GM23338 (cell line): ENCODE measurements around the gene ALOX15. TPM values are rescaled to one million over a fixed set of nuclear protein-coding genes. Genes with fewer than 3 reads are reported as not detected.

Experiments
- ATAC-seq: fragments of 200-7000 bp; cut with Tn5 transposase; 3 replicates; pipeline ENCODE4 v1.9.1; 2020
- DNase-seq: peaks from one replicate; pipeline ENCODE4 v3.0.0-alpha.2; 2015; ENCODE audit warnings: low spot score
- H2AFZ ChIP-seq: fragments of 200-600 bp; sonication (generic); 2 replicates; pipeline ENCODE4 v1.8.0; 2016; ENCODE audit warnings: antibody characterized with exemption, mild to moderate bottlenecking, moderate library complexity
- H3F3A ChIP-seq: fragments of 200-600 bp; sonication (generic); replicated peaks from 2 replicates; pipeline ENCODE4 v1.8.0; 2017; ENCODE audit warnings: antibody characterized with exemption, mixed run types, low read depth
- H3K27ac ChIP-seq: fragments of 200-600 bp; sonication (generic); 2 replicates; pipeline ENCODE4 v1.6.1; 2016; ENCODE audit warnings: low read depth
- H3K27me3 ChIP-seq: fragments of 200-600 bp; sonication (generic); 2 replicates; pipeline ENCODE4 v1.8.0; 2016; ENCODE audit warnings: mild to moderate bottlenecking, mixed run types, moderate library complexity; ENCODE audit not compliant: insufficient read depth
- H3K36me3 ChIP-seq: fragments of 200-600 bp; sonication (generic); 2 replicates; pipeline ENCODE4 v1.8.0; 2016; ENCODE audit warnings: mild to moderate bottlenecking; ENCODE audit not compliant: insufficient read depth
- H3K4me1 ChIP-seq: fragments of 200-600 bp; sonication (generic); 2 replicates; pipeline ENCODE4 v1.8.0; 2016; ENCODE audit warnings: mild to moderate bottlenecking, moderate library complexity; ENCODE audit not compliant: insufficient read depth
- H3K4me2 ChIP-seq: fragments of 200-600 bp; sonication (generic); 2 replicates; pipeline ENCODE4 v1.7.1; 2017; ENCODE audit warnings: mixed run types
- H3K4me3 ChIP-seq: fragments of 200-600 bp; sonication (generic); 2 replicates; pipeline ENCODE4 v1.6.1; 2016; ENCODE audit warnings: mixed run types
- H3K79me2 ChIP-seq: fragments of 200-600 bp; sonication (generic); replicated peaks from 2 replicates; pipeline ENCODE4 v1.8.0; 2017; ENCODE audit warnings: mild to moderate bottlenecking; ENCODE audit not compliant: insufficient read depth
- H3K9me2 ChIP-seq: fragments of 200-600 bp; sonication (generic); 2 replicates; pipeline ENCODE4 v1.8.0; 2017; ENCODE audit not compliant: insufficient read depth
- H4K20me1 ChIP-seq: fragments of 200-600 bp; sonication (generic); replicated peaks from 2 replicates; pipeline ENCODE4 v1.8.0; 2017; ENCODE audit warnings: mild to moderate bottlenecking; ENCODE audit not compliant: insufficient read depth
- H3K27ac Mint-ChIP-seq: 2 replicates; pipeline ENCODE4 v1.8.0; 2020; ENCODE audit warnings: inconsistent platforms, mild to moderate bottlenecking, moderate library complexity, mixed read lengths
- H3K27me3 Mint-ChIP-seq: 3 replicates; pipeline ENCODE4 v1.8.0; 2022; ENCODE audit warnings: low read depth, mild to moderate bottlenecking, moderate library complexity, mixed read lengths, inconsistent platforms; ENCODE audit not compliant: insufficient read depth, poor library complexity
- H3K36me3 Mint-ChIP-seq: 3 replicates; pipeline ENCODE4 v1.8.0; 2021; ENCODE audit warnings: low read depth, mild to moderate bottlenecking, inconsistent platforms, moderate library complexity, mixed read lengths
- H3K4me1 Mint-ChIP-seq: 3 replicates; pipeline ENCODE4 v1.8.0; 2020; ENCODE audit warnings: mild to moderate bottlenecking, inconsistent platforms, mixed read lengths
- H3K4me3 Mint-ChIP-seq: 3 replicates; pipeline ENCODE4 v1.8.0; 2021; ENCODE audit warnings: moderate library complexity, mild to moderate bottlenecking, inconsistent platforms, mixed read lengths
- H3K9me3 Mint-ChIP-seq: 3 replicates; pipeline ENCODE4 v1.8.0; 2020; ENCODE audit warnings: moderate library complexity, mild to moderate bottlenecking, inconsistent platforms, mixed read lengths
- CREB1 ChIP-seq: fragments of 250-450 bp; sonication (Bioruptor Pico); IDR thresholded peaks from 2 replicates; pipeline ENCODE4 v1.5.0; 2020; ENCODE audit warnings: low read depth, mild to moderate bottlenecking, moderate library complexity
- EZH2 ChIP-seq: fragments of 200-600 bp; sonication (generic); IDR thresholded peaks from one replicate; pipeline ENCODE4 v1.8.0; 2017; ENCODE audit warnings: antibody characterized with exemption, mild to moderate bottlenecking, low read depth; ENCODE audit not compliant: unreplicated experiment
- EZH2phosphoT487 ChIP-seq: fragments of 200-600 bp; sonication (generic); IDR thresholded peaks from one replicate; pipeline ENCODE4 v1.8.1; 2018; ENCODE audit warnings: antibody characterized with exemption; ENCODE audit not compliant: unreplicated experiment
- JUNB ChIP-seq: IDR thresholded peaks from one replicate; pipeline ENCODE4 v1.6.1; 2016; ENCODE audit warnings: antibody characterized with exemption; ENCODE audit not compliant: unreplicated experiment
- NANOG ChIP-seq: IDR thresholded peaks from 2 replicates; pipeline ENCODE4 v1.6.1; 2016; ENCODE audit warnings: antibody characterized with exemption, borderline replicate concordance
- POLR2AphosphoS5 ChIP-seq: IDR thresholded peaks from 2 replicates; pipeline ENCODE4 v1.6.1; 2016; ENCODE audit warnings: antibody characterized with exemption, low read depth
- STAT1 ChIP-seq: IDR thresholded peaks from one replicate; pipeline ENCODE4 v1.6.1; 2016; ENCODE audit warnings: antibody characterized with exemption; ENCODE audit not compliant: unreplicated experiment
- ZNF114 ChIP-seq: fragments of 250-450 bp; sonication (Bioruptor Pico); IDR thresholded peaks from 2 replicates; pipeline ENCODE4 v1.5.0; 2020; ENCODE audit warnings: mild to moderate bottlenecking, moderate library complexity
- ZNF331 ChIP-seq: fragments of 250-450 bp; sonication (Bioruptor Pico); IDR thresholded peaks from 2 replicates; pipeline ENCODE4 v1.5.0; 2020; ENCODE audit warnings: low read depth, mild to moderate bottlenecking, moderate library complexity
- polyA plus RNA-seq: library from polyadenylated mRNA; unstranded; fragments of >200 nt; fragmentation: Nextera tagmentation; extraction: Ambion mirVana; gene quantifications from 2 replicates; pipeline ENCODE4 v1.2.1, GENCODE V29; 2016
- total RNA-seq: library from RNA; depleted of rRNA; stranded (reverse); fragments of >200 nt; shearing (Covaris generic); gene quantifications from 2 replicates; pipeline ENCODE4 v1.2.3, GENCODE V29; 2014
- TF ChIP-seq, protein P1 (sequence below): fragments of 250-450 bp; sonication (Bioruptor Pico); IDR thresholded peaks from 2 replicates; pipeline ENCODE4 v1.5.0; 2020; ENCODE audit warnings: mild to moderate bottlenecking, moderate library complexity
- TF ChIP-seq, protein P2 (sequence below): IDR thresholded peaks from one replicate; pipeline ENCODE4 v1.6.1; 2018; ENCODE audit warnings: antibody characterized with exemption; ENCODE audit not compliant: unreplicated experiment
- TF ChIP-seq, protein P3 (sequence below): IDR thresholded peaks from 2 replicates; pipeline ENCODE4 v1.6.1; 2016; ENCODE audit warnings: antibody characterized with exemption
- TF ChIP-seq, protein P4 (sequence below), 2 experiments: fragments of 200-600 bp in 1 of 2; sonication (generic) in 1 of 2; conservative IDR thresholded peaks; 2 replicates each; pipeline versions ENCODE4 v1.5.1 to v1.6.1; 2016 to 2017; ENCODE audit warnings: antibody characterized with exemption in 2 of 2, low read depth in 2 of 2, mild to moderate bottlenecking in 2 of 2, moderate library complexity in 1 of 2

Gene ALOX15
- total and polyA plus RNA-seq, 2 experiments from 2014 or later, result 1.2 to 1.4 TPM

GRCh38 chr17:4601326-4601725 lies 40.2 kb downstream of the ALOX15 start:
- Histone ChIP-seq H3K9me2 (no peaks in the 10 kb centered on the region), H3K36me3 (no peaks in the 10 kb centered on the region), H3K4me2 (no peak overlapping the region), H4K20me1 (no peaks in the 10 kb centered on the region), H3K4me1 (peaks cover 23% of the 10 kb centered on the region), H3K4me3 (no peak overlapping the region), H3F3A (0 out of 2 replicates have a peak, but pooled peaks cover 9% of the 10 kb centered on the region), H3K79me2 (no peaks in the 10 kb centered on the region), H3K27ac (no peak overlapping the region), H3K27me3 (no peaks in the 10 kb centered on the region), H2AFZ (no peak overlapping the region)
- no peaks in the 10 kb centered on the region for H3K9me3 Mint-ChIP-seq
- H3K4me3 Mint-ChIP-seq, result no peak overlapping the region; the same call in 2 of the 3 replicates
- TF ChIP-seq ZNF331 (no peak), EZH2 (no peak), ZNF114 (CRISPR knock-in tag) (no peak), CREB1 (CRISPR knock-in tag) (no peak), NANOG (no peak), POLR2AphosphoS5 (no peak), EZH2phosphoT487 (no peak), STAT1 (no peak), JUNB (no peak)
- TF ChIP-seq, protein P1, sequence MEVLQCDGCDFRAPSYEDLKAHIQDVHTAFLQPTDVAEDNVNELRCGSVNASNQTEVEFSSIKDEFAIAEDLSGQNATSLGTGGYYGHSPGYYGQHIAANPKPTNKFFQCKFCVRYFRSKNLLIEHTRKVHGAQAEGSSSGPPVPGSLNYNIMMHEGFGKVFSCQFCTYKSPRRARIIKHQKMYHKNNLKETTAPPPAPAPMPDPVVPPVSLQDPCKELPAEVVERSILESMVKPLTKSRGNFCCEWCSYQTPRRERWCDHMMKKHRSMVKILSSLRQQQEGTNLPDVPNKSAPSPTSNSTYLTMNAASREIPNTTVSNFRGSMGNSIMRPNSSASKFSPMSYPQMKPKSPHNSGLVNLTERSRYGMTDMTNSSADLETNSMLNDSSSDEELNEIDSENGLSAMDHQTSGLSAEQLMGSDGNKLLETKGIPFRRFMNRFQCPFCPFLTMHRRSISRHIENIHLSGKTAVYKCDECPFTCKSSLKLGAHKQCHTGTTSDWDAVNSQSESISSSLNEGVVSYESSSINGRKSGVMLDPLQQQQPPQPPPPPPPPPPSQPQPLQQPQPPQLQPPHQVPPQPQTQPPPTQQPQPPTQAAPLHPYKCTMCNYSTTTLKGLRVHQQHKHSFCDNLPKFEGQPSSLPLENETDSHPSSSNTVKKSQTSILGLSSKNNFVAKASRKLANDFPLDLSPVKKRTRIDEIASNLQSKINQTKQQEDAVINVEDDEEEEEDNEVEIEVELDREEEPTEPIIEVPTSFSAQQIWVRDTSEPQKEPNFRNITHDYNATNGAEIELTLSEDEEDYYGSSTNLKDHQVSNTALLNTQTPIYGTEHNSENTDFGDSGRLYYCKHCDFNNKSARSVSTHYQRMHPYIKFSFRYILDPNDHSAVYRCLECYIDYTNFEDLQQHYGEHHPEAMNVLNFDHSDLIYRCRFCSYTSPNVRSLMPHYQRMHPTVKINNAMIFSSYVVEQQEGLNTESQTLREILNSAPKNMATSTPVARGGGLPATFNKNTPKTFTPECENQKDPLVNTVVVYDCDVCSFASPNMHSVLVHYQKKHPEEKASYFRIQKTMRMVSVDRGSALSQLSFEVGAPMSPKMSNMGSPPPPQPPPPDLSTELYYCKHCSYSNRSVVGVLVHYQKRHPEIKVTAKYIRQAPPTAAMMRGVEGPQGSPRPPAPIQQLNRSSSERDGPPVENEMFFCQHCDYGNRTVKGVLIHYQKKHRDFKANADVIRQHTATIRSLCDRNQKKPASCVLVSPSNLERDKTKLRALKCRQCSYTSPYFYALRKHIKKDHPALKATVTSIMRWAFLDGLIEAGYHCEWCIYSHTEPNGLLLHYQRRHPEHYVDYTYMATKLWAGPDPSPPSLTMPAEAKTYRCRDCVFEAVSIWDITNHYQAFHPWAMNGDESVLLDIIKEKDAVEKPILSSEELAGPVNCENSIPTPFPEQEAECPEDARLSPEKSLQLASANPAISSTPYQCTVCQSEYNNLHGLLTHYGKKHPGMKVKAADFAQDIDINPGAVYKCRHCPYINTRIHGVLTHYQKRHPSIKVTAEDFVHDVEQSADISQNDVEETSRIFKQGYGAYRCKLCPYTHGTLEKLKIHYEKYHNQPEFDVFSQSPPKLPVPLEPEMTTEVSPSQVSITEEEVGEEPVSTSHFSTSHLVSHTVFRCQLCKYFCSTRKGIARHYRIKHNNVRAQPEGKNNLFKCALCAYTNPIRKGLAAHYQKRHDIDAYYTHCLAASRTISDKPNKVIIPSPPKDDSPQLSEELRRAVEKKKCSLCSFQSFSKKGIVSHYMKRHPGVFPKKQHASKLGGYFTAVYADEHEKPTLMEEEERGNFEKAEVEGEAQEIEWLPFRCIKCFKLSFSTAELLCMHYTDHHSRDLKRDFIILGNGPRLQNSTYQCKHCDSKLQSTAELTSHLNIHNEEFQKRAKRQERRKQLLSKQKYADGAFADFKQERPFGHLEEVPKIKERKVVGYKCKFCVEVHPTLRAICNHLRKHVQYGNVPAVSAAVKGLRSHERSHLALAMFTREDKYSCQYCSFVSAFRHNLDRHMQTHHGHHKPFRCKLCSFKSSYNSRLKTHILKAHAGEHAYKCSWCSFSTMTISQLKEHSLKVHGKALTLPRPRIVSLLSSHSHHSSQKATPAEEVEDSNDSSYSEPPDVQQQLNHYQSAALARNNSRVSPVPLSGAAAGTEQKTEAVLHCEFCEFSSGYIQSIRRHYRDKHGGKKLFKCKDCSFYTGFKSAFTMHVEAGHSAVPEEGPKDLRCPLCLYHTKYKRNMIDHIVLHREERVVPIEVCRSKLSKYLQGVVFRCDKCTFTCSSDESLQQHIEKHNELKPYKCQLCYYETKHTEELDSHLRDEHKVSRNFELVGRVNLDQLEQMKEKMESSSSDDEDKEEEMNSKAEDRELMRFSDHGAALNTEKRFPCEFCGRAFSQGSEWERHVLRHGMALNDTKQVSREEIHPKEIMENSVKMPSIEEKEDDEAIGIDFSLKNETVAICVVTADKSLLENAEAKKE (CRISPR knock-in tag), result no peak
- TF ChIP-seq, protein P2, sequence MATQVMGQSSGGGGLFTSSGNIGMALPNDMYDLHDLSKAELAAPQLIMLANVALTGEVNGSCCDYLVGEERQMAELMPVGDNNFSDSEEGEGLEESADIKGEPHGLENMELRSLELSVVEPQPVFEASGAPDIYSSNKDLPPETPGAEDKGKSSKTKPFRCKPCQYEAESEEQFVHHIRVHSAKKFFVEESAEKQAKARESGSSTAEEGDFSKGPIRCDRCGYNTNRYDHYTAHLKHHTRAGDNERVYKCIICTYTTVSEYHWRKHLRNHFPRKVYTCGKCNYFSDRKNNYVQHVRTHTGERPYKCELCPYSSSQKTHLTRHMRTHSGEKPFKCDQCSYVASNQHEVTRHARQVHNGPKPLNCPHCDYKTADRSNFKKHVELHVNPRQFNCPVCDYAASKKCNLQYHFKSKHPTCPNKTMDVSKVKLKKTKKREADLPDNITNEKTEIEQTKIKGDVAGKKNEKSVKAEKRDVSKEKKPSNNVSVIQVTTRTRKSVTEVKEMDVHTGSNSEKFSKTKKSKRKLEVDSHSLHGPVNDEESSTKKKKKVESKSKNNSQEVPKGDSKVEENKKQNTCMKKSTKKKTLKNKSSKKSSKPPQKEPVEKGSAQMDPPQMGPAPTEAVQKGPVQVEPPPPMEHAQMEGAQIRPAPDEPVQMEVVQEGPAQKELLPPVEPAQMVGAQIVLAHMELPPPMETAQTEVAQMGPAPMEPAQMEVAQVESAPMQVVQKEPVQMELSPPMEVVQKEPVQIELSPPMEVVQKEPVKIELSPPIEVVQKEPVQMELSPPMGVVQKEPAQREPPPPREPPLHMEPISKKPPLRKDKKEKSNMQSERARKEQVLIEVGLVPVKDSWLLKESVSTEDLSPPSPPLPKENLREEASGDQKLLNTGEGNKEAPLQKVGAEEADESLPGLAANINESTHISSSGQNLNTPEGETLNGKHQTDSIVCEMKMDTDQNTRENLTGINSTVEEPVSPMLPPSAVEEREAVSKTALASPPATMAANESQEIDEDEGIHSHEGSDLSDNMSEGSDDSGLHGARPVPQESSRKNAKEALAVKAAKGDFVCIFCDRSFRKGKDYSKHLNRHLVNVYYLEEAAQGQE, result no peak
- TF ChIP-seq, protein P3, sequence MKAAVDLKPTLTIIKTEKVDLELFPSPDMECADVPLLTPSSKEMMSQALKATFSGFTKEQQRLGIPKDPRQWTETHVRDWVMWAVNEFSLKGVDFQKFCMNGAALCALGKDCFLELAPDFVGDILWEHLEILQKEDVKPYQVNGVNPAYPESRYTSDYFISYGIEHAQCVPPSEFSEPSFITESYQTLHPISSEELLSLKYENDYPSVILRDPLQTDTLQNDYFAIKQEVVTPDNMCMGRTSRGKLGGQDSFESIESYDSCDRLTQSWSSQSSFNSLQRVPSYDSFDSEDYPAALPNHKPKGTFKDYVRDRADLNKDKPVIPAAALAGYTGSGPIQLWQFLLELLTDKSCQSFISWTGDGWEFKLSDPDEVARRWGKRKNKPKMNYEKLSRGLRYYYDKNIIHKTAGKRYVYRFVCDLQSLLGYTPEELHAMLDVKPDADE, result no peak
- TF ChIP-seq, protein P4, sequence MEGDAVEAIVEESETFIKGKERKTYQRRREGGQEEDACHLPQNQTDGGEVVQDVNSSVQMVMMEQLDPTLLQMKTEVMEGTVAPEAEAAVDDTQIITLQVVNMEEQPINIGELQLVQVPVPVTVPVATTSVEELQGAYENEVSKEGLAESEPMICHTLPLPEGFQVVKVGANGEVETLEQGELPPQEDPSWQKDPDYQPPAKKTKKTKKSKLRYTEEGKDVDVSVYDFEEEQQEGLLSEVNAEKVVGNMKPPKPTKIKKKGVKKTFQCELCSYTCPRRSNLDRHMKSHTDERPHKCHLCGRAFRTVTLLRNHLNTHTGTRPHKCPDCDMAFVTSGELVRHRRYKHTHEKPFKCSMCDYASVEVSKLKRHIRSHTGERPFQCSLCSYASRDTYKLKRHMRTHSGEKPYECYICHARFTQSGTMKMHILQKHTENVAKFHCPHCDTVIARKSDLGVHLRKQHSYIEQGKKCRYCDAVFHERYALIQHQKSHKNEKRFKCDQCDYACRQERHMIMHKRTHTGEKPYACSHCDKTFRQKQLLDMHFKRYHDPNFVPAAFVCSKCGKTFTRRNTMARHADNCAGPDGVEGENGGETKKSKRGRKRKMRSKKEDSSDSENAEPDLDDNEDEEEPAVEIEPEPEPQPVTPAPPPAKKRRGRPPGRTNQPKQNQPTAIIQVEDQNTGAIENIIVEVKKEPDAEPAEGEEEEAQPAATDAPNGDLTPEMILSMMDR (conservative IDR thresholded peaks at IDR 0.05; ENCODE audit: low read depth in 2 of 2), result no peak
- no peak overlapping the region for H3K27ac Mint-ChIP-seq
- peaks cover 38% of the 10 kb centered on the region for H3K4me1 Mint-ChIP-seq
- DNase-seq, result no peak
- H3K36me3 Mint-ChIP-seq, result no peaks in the 10 kb centered on the region; the same call in 2 of the 3 replicates
- peaks cover 20% of the 10 kb centered on the region for H3K27me3 Mint-ChIP-seq
- no peak for ATAC-seq
